HG02938 (cell line): ENCODE results near the gene TIMP3.

Experiments
- ATAC-seq: cut with Tn5 transposase; IDR thresholded peaks from one replicate; pipeline ENCODE4 v1.9.1; 2021; ENCODE audit warnings: mild to moderate bottlenecking, moderate library complexity; ENCODE audit not compliant: unreplicated experiment

TIMP3 gene

DNA sequence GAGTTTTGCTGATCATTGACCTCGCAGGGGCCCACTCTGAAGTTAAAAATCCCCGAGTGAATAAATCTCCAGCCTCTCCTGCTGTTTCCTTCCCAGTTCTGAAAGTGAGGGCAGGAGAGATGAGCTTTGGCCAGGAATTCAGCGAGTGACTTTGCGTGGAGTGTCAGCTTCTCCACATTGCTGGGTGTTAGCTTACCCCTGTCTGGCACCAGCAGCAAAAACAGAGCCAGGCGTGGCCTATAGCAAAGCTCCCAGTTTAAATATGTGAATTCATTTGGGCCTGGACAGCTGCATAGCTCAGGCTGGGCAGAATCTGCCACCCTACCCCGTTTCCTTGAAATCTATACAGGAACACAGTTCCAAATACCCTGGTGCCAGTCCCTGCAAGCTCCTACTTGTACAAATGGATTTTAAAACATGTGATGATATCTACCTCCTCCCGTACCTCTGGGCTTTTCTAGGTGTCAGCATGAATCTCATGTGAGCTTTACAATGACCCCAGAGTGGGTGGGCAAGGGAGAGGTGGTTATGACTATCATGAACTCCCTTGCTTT, 25.6 kb downstream of the TIMP3 start:
- ATAC-seq, result no peak

DNA sequence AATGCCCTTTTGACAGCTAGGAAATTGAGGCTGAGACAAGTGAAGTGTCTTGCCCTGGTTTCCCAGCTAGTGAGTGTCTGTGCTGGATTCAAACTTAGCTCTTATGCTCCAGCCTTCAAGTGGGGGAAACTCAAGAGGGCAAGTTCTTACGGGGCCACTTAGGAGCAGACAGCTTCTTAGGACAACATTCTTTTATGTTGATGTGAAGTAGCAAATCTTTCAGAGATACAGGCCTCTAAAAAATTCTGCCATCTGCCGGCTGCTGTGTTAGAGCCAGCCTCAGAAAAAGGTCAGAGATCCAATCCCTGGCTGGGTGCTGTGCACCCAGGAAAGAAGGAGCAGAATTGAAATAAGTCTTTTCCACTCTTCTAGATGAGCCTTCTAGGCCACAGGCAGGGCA, 26.6 kb downstream of the TIMP3 start:
- ATAC-seq, result no peak

DNA sequence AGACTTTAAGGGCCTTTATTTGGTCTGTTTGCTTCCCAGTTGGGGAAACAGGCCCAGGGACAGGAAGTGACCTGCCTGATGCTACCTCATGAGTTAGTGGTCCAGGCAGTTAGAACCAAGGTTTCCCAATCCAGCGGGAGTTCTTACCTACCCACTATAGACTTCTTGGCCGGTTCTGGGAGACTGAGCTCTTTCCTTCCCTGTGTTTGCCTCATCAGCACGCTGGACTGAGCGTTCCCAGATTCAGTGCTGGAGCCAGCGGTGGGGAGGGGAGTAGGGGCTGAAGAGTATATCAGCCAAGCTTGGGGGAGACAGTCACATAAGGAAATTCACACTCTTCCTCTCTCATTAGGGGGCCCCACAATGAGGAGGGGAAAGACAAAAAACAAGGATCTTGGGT, 27.1 kb downstream of the TIMP3 start:
- no peak for ATAC-seq

DNA sequence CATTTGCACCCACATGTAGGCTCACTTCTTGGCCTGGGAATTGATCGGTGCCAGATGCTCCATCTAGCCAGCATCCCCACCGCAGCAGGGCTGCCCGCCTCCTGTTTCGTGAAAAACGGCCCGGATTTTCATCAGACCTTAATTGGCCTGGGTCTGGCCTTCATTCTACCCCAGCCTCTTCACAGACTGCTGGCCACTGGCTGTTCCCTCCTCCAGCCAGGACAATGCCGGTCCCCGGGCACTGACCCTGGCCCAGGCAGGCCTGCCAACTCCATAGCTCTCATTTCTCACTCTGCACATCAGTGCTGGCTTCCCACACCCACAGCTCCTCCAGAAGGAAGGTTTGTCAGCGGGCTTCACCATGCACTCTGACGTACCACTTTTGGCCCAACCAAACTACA, 27.9 kb downstream of the TIMP3 start:
- no peak for ATAC-seq

DNA sequence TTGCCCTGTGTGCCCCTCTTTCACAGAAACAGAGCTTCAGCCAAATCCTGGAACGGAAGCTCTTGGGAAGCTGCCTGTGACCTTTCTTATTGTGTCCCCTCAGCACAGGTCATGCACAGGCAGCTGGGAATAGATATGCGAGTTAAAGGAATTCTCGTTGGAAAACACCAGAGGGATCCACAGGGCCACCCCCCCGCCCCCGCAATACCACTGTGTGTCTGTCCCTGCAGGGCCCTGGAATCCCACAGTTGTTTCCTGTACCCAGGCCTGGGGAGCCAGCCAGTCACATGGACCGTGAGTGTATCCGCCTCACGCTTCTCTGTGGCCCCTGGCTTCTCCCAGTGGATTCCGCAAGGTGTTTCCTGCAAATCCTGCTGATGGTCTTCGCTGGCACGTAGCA, 29.0 kb downstream of the TIMP3 start:
- no peak for ATAC-seq

DNA sequence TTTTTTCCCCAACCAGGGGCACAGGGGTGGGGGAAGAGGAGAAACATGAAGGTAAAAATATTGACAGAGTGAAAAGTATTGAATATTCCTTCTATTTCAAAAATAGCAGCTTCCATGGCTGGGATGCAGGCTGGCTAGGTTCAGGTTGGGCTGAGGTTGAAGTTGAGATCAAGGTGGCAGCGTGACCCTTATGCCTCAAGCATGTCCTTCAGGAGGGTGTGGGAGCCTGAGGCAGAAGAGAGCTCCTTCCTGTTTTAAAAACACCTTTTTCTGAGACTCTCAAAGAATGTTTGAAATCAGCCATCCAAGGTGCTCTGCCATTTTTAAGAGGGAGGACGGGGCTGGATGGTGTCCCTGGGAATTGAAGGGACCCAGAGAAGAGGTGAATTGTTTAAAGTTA, 29.5 kb downstream of the TIMP3 start:
- no peak for ATAC-seq

DNA sequence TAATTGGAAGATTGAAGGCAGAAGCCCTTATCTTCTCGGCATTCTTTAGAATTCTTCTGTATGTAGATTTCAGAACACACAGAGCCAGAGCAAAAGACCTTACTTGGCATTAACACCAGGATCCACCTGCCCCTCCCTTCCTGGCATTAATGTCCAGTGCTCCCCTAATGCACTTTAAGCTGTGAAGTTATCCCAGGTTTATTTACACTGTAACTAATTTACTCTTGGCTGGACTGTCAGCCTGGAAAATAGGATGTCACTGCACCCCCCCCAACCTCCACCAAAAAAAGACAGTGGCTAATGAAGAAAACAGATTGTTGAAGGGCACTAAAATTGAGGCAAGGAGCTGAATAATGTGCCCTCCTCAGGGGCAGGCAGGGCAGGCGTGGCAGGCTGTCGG, 30.1 kb downstream of the TIMP3 start:
- ATAC-seq, result no peak

DNA sequence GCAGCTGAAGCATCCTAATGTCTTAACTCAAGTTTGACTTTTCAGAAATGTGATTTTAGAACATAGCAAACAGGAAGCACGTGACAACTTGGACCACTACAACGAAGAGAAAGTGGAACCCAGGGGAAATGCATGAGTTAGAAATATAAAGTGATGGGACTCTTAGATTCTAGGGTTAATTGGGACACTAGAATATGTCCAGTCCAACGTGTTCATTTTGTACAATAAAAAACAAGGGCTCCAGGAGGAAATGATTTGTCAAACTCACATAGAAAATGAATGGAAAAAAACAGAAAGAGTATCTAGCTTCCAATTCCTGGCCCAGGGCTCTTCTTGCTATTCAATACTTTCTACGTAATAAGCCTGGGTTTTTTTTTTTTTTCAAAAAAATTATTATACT, 30.7 kb downstream of the TIMP3 start:
- no peak for ATAC-seq

DNA sequence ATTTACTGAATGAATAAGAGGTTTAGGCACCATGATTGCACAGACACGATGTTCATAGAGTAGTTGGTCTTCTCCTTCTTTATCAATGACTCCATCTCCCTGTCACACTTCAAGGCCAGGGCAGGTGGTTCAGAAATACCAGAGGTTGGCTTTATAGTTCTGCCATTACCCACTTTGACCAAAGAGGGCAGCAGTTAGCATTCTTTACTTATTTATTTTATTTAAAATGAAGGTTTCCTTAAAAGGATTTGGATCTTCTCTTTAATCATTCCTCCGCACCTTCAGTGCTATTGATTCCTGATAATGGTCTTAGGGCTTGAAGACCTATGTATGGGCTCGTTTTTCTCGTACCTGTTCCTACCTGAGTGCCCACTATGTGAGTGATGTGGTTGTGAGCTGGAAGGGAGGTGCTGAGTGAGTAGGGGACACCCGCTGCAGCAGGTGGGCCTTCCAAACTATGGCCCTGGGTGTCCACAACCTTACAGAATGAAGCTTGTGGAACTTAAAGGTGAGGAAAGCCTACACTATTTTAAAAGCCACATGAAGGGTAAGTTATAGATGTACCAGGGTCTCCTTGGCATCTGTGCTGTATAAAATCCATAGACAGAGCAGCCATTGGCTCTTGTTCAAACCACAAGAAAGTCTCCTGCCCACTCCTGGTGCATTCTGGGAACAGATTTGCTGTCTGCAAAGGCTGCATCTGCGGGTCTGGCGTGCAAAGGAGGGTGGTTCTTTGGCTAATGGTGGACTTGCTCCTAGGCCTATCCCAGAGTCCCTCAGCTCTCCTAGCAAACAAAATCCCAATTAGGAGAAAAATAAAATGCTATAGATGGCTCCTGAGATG, 35.0 kb downstream of the TIMP3 start:
- ATAC-seq, result no peak

DNA sequence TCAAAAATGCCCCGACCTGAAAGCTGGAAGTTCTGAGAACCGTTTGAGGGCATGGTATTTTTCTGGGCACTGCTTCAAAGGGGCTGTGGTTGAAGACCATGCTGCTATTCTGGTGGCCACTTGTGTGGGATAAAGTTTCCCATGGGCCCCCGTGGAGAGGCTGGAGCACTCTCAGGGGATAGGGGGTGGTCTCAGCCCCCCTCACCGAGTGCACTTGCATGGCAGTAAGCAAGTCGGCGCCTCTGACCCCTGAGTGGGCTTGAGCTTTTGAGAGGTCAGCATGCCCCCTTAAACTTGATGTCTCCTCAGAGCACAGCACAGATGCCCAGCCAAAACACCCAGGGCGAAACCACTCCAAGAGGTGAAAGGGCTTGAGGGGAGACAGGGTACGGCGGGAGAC, 35.6 kb downstream of the TIMP3 start:
- ATAC-seq, result no peak

DNA sequence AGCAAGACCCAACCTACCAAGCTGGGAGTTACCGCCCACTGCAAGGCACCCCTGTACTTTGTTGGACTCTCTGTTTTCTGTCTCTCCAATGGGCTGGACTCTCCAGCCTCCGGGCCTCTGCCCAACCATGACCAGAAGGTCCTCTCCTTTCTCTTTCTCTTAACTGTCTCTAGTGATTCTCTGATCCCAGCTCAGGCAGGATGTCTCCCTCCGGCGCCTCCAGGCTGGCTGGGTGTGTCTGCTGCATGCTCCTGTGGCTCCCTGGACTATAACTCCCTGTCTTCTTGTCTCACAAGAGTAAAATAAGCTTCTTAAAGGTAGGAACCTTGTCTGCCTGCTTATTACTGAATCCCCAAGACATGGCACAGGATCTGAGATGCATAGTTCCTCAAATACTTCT, 36.3 kb downstream of the TIMP3 start:
- ATAC-seq, result no peak

DNA sequence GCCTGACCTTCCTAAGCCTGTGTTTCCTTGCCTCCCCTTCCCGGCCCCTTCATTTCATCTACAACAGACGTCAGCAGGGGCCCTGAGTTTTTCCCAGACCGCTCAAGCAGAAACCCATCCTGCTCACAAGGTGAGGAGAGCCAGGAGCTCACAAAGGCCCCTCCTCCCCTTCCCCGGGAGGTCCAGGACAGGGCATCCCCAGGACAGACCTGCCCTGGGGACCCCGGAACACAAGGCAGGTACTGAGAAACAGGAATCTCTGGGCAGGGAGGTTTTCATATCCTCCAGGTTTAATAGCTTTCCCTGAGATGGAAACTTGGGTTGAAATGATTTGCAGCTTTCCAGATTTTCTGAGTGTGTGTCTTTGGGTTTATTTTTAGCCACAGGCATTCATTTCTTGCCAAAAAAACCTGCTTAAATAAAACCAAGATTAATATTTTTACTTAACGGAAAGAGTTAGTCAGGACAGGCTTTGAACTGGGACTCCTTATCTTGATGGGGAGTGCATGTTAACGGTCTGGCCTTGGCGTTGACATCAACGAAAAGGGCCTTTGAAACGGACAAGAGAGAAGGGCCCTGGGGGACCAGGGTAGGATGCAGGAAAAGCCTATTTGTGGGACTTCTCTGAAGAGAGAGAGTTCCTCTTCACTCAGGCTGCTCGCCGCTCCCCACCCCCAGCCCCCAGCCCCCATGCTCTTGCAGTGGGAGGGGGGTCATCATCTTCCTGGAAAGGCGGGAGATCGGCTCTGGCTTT, 38.5 kb downstream of the TIMP3 start:
- no peak for ATAC-seq

DNA sequence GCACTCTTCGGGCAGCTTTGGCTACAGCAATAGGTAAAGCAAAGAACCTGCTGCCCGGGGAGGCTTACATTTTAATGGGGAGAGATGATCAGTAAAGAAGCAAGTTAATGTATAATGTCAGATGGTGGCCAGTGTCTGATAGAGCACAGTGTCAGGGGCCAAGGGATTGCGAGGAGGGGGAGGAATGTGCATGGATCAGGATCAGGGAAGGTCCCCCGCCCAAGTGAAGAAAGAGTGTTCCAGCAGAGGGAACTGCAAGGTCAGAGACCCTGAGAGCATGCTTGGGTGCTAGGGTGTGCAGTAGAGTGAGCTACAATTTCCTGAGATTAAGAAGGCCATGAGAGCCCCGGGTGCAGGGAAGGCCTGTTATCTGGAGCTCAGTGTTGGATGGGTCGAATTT, 39.7 kb downstream of the TIMP3 start:
- ATAC-seq, result no peak

DNA sequence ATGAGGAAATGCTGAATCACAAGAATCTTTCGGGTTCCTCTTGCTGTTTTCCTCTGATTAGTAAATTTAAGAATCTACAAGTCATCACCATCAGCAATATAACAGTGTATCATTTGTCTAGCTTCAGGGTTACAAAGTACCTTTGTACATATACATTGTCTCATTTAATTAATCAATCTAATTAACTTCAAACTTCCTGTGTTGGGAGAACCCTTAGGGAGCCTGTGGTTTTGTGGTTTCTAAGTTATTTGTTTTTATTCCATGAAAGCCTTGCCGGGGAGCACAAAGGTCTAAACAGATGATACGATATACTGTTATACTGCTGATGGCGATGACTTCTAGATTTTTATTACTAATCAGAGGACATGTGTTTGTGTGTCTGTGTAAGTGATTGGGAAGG, 41.0 kb downstream of the TIMP3 start:
- ATAC-seq, result no peak

DNA sequence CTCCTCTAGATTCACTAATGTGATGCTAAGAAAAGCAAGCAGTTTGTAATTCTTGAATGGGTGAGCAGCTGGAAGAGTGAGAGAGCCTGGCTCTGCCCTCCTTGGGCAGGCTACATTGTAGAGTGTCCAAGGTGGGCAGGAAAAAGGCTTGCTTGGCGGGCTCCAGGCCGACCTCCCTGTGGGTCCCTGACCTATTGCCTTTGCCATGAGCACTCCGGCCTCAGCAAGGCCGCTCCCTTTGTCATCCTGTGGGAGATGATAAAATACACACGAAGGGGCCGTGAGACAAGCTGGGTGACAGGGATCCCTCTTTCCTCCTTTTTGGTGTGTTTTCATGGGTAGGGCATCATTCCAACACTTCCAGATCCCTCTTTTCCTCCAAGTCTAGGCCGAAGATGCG, 41.8 kb downstream of the TIMP3 start:
- ATAC-seq, result no peak

DNA sequence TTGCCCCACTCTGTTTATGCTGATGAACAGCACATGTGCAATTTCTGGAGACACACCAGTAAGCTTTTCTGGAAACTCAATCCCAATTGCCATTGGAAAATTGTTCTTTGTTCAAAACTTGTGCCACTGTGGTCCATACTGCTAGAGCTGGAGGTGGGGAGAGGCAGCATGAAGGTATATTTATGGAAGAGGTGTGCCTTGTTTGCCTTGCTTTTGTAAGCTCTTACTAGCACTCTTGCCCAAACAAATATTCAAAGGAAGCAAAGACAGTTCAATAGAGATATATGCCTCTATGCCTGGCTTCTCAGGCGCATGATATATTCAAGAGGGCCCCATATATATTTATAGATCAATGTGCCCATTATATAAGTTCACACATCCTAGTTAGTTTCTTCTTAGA, 42.7 kb downstream of the TIMP3 start:
- no peak for ATAC-seq

DNA sequence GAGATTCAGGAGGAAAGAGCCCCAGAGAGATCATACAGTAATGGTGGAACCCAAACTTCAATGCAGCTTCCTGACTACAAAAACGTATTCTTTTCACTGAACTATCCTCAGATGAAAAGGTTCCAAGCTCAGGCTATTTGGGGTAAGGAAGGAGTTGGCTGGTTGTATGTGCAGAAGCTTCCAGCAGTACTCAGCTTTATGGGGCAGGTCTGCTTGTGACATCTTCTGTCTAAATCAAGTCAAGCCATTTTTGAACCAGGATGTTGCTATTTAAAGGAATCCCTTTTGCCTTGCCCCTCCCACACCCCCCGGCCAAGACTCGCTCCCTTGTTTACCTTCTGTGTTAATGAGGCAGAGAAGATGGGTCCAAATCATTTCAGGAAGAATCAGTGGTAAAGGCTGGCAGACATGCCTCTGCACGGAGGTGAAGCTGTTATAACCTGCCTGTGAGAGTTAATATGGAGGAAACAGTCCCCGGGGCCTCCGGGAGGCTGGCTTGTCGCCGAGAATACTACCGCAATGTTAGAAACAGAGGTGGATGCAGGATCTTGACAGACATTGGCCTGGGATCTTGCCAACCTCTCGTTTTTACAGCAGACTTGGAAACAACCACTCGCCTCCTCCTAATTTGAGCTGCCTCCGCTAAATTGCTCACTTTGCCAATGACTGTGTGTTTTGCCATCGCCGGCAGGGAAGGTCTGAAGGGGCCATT, 45.4 kb downstream of the TIMP3 start:
- no peak for ATAC-seq

DNA sequence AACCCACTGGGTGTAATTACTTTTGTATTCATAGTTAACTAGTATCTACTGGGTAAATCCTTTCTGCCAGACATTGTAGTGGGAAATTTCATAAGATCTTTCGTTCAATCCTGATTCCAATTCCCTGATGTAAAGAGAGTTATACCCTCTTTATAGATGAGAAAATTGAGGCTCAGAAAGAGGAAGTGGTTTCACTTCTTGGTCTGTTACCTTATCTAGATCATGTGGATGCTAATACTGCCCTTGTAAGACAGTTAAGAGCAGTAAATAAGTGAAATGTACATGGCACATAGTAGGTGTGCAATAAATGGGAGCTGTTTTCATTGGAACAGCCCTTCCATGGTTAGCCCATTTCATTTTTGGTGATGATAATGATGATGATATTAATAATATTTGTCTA, 46.7 kb downstream of the TIMP3 start:
- no peak for ATAC-seq

DNA sequence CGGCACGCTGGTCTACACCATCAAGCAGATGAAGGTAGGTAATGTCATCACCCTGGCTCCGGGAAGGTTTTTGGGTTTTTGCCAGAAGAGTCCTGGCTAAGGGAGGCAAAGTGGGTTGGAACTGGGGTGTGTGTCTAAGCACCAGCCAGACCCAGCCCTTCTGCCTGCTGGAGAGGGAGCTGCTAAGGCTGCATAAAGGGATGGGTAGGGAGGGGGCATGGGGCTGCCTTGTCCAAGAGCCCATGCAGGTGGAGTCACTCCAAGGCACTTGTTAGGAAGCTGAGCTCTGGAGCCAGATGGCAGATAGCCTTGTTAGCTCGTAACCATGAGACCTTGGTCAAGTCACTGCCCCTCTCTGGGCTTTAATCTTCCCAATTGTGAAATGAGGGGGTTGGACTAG, 48.0 kb downstream of the TIMP3 start:
- no peak for ATAC-seq

DNA sequence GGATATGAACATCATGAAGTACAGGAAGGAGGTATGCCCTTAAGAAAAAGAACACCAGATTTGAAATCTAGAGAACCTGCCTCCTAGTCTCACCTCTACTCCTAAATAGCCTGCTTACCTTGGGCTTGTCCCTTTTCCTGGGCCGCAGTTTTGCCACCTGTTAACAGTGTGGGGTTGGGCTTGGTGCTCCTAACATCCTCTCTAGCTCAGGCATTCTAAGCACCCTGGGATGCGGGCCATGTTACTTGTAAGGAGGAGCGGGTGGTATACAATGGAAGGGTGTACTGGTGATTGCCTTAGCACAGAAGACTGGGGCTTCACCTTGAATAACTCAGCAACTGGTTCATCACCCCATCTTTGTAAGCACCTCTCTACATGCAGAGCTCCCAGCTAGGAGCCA, 48.7 kb downstream of the TIMP3 start:
- no peak for ATAC-seq
